Trophoblast cell (in vitro differentiated cells and primary cell): ENCODE data around the gene CHPT1.
A peak's percentile ranks its signal among the peaks of the same experiment; 100 is the strongest.

Experiments used
- DNase-seq, 2 donors: peaks; one replicate each; pipeline ENCODE4 v3.0.0-alpha.2; 2016
- H2AFZ ChIP-seq: 2 replicates; pipeline ENCODE4 v1.6.1; 2013; ENCODE audit warnings: low read length, moderate library complexity, mild to moderate bottlenecking; ENCODE audit not compliant: insufficient read depth, poor library complexity
- H2AK5ac ChIP-seq: 2 replicates; pipeline ENCODE4 v1.6.1; 2013; ENCODE audit warnings: mild to moderate bottlenecking, low read length
- H2BK120ac ChIP-seq: 2 replicates; pipeline ENCODE4 v1.6.1; 2013; ENCODE audit warnings: low read length, mild to moderate bottlenecking, moderate library complexity; ENCODE audit not compliant: insufficient read depth, poor library complexity
- H2BK12ac ChIP-seq: 2 replicates; pipeline ENCODE4 v1.6.1; 2013; ENCODE audit warnings: mild to moderate bottlenecking, low read length, moderate library complexity
- H2BK5ac ChIP-seq: 2 replicates; pipeline ENCODE4 v1.6.1; 2013; ENCODE audit warnings: low read length, low read depth, moderate library complexity, mild to moderate bottlenecking; ENCODE audit not compliant: poor library complexity
- H3K14ac ChIP-seq: 2 replicates; pipeline ENCODE4 v1.6.1; 2013; ENCODE audit warnings: mild to moderate bottlenecking, low read length
- H3K18ac ChIP-seq: 2 replicates; pipeline ENCODE4 v1.6.1; 2013; ENCODE audit warnings: mild to moderate bottlenecking, low read length
- H3K23ac ChIP-seq: 2 replicates; pipeline ENCODE4 v1.6.1; 2013; ENCODE audit warnings: low read length
- H3K27ac ChIP-seq: 2 replicates; pipeline ENCODE4 v1.5.1; 2013; ENCODE audit warnings: low read depth, mild to moderate bottlenecking, inconsistent platforms, low read length, moderate library complexity
- H3K27me3 ChIP-seq: 2 replicates; pipeline ENCODE4 v1.6.1; 2013; ENCODE audit warnings: inconsistent platforms, mild to moderate bottlenecking, low read length, moderate library complexity; ENCODE audit not compliant: insufficient read depth
- H3K36me3 ChIP-seq, 2 experiments: 1 replicate in 1 of 2; 2 replicates in 1 of 2; pipeline ENCODE4 v1.6.1; 2013; ENCODE audit warnings: low read length in 2 of 2, mild to moderate bottlenecking in 2 of 2, moderate library complexity in 1 of 2; ENCODE audit not compliant: insufficient read depth in 2 of 2, control insufficient read depth in 1 of 2
- H3K4ac ChIP-seq: 2 replicates; pipeline ENCODE4 v1.6.1; 2013; ENCODE audit warnings: low read depth, mild to moderate bottlenecking, low read length, moderate library complexity
- H3K4me1 ChIP-seq, 2 experiments: 1 replicate in 1 of 2; 2 replicates in 1 of 2; pipeline ENCODE4 v1.6.1; 2013; ENCODE audit warnings: low read length in 2 of 2, mild to moderate bottlenecking in 2 of 2, moderate library complexity in 1 of 2; ENCODE audit not compliant: insufficient read depth in 2 of 2, control insufficient read depth in 1 of 2
- H3K4me2 ChIP-seq: 2 replicates; pipeline ENCODE4 v1.6.1; 2013; ENCODE audit warnings: inconsistent platforms, mild to moderate bottlenecking, low read length, moderate library complexity
- H3K4me3 ChIP-seq: 2 replicates; pipeline ENCODE4 v1.5.1; 2013; ENCODE audit warnings: mild to moderate bottlenecking, low read depth, low read length, inconsistent platforms
- H3K79me1 ChIP-seq: one replicate; pipeline ENCODE4 v1.6.1; 2013; ENCODE audit warnings: low read length
- H3K79me2 ChIP-seq: 2 replicates; pipeline ENCODE4 v1.6.1; 2013; ENCODE audit warnings: low read length, mild to moderate bottlenecking; ENCODE audit not compliant: control insufficient read depth, insufficient read depth, poor library complexity
- H3K9ac ChIP-seq: 2 replicates; pipeline ENCODE4 v1.6.1; 2013; ENCODE audit warnings: mild to moderate bottlenecking, low read length
- H3K9me3 ChIP-seq: 2 replicates; pipeline ENCODE4 v1.6.1; 2013; ENCODE audit warnings: low read depth, mild to moderate bottlenecking, control low read depth, inconsistent platforms, low read length; ENCODE audit not compliant: insufficient read depth
- H4K12ac ChIP-seq: 2 replicates; pipeline ENCODE4 v1.6.1; 2013; ENCODE audit warnings: low read depth, mild to moderate bottlenecking, low read length, moderate library complexity
- H4K8ac ChIP-seq: 2 replicates; pipeline ENCODE4 v1.6.1; 2013; ENCODE audit warnings: low read depth, mild to moderate bottlenecking, low read length, moderate library complexity
- H4K91ac ChIP-seq: one replicate; pipeline ENCODE4 v1.6.1; 2013; ENCODE audit warnings: low read depth, mild to moderate bottlenecking, low read length, moderate library complexity
- WGBS: extraction: QIAGEN DNeasy Blood & Tissue Kit; methylation state at CpG from one replicate; pipeline ENCODE4 v1.1.7; 2013; ENCODE audit warnings: missing lambda C conversion rate; ENCODE audit not compliant: insufficient read length, insufficient coverage; ENCODE audit errors: extremely low coverage; 5-methylcytosine and 5-hydroxymethylcytosine counted together

The CHPT1 gene

DNA sequence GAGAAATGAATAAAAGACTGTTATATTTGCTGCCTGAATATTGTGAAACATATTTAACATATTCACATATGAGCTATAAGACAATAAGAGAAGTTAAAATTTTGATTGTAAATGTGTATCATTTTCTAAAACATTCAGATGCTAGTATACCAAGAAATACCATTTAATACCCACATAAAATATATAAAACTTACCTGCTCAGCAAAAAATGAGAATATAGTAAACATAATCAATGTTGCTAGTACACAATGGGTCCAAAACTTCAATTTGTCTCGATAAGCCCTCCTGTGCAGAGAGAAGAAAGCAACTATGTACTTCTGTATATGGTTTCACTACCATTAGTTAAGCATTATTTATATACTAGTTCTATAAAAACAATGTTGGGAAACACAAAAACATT is 51.5 kb downstream of the CHPT1 start:
- Histone ChIP-seq H3K4me1 (no peaks in the 10 kb centered on the region), H3K79me2 (no peaks in the 10 kb centered on the region), H3K27ac (no peak overlapping the region), H2AK5ac (no peak overlapping the region), H3K4ac (no peak overlapping the region), H3K14ac (no peak overlapping the region), H3K4me3 (no peak overlapping the region), H3K18ac (no peak overlapping the region), H3K27me3 (no peaks in the 10 kb centered on the region), H2AFZ (no peak overlapping the region), H2BK12ac (no peak overlapping the region), H3K9ac (no peak overlapping the region), H4K91ac (no peak overlapping the region), H3K4me2 (no peak overlapping the region), H2BK5ac (no peak overlapping the region), H4K8ac (no peak overlapping the region), H2BK120ac (no peak overlapping the region), H3K23ac (no peak overlapping the region), H3K9me3 (no peaks in the 10 kb centered on the region), H3K79me1 (no peaks in the 10 kb centered on the region), H3K36me3 (peaks cover 9 to 10% of the 10 kb centered on the region in 2 experiments), H4K12ac (no peak overlapping the region)
- no peak for DNase-seq
- no CpG with 5 or more reads among the region's 1 CpG for WGBS

DNA sequence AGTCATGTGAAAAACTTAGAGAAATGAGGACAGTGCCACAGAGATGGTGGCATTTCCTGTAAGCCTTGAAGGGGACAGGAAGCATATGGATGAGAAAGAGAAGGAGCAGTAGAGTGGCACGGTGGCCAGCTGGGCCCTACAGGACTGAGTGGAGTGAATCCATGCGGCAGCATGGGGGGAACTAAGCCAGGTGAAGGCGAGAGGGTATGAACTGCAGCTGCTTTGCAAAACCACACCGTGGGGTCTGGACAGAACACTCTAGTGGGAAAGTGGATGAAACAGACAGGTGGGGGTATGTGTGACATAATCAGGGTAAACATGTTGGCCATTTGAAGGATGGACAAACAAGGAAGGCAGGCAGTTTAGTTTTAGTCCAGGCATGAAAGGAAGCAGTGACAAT is 52.2 kb downstream of the CHPT1 start:
- Histone ChIP-seq H4K8ac (no peak overlapping the region), H3K4ac (no peak overlapping the region), H2AFZ (no peak overlapping the region), H3K4me1 (no peaks in the 10 kb centered on the region), H2AK5ac (no peak overlapping the region), H3K14ac (no peak overlapping the region), H3K36me3 (peaks cover 6% of the 10 kb centered on the region in 2 experiments), H3K9me3 (no peaks in the 10 kb centered on the region), H3K9ac (no peak overlapping the region), H3K27me3 (no peaks in the 10 kb centered on the region), H4K91ac (no peak overlapping the region), H3K23ac (no peak overlapping the region), H3K18ac (no peak overlapping the region), H2BK12ac (no peak overlapping the region), H3K27ac (no peak overlapping the region), H3K4me2 (no peak overlapping the region), H2BK120ac (no peak overlapping the region), H3K79me1 (no peaks in the 10 kb centered on the region), H2BK5ac (no peak overlapping the region), H4K12ac (no peak overlapping the region), H3K4me3 (no peak overlapping the region), H3K79me2 (no peaks in the 10 kb centered on the region)
- DNase-seq, result no peak
- no CpG with 5 or more reads among the region's 4 CpGs for WGBS

DNA sequence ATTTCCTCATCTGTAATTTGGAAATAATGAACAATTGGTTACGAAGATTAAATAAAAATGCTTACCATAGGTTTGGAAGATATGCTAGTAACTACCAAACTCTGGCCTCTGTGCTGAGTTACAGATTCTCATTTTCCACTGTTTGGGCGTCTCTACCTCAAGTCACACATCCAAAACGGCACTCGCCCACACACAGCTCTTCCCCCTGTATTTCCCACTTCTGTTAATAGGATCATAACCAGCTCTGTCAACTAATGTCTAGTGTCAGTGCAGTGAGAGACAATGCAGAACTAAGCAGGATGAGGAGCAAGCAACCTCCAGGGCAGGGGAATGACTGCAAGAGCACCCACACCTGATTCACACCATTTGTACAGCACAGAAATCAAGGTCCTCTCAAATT is 52.7 kb downstream of the CHPT1 start:
- H3K79me2 ChIP-seq, result no peaks in the 10 kb centered on the region
- no peak overlapping the region for H4K8ac ChIP-seq
- no peak overlapping the region for H3K14ac ChIP-seq

DNA sequence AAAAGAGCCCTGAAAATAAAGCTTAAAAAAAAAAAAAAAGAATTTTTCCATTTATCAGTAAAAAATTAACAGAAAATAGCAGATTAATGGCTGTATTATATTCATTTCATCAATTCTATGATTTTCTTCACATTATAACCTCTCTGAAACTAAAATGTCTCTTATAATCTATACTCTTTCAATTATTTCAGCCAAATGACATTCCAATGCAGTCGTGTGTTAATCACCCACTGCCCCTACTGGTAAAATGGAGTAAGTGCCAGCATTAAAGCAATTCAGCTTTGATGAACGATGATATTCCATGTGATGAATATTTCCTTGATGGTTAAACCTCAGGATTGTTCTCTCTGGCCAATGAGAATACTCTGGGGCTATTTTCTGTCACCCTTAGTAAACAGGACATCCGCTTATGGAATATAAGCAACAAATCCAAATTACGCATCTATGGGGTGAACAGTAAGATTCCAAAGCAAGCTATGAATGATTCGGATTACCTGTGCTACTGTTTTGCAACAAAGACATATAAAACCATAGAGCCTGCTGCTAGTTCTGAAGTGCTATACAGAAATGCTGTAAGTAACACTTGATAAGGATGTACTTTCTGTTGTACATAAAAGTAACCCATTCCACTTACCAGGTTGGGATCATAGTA is 62.1 kb downstream of the CHPT1 start:
- Histone ChIP-seq H3K18ac (no peak overlapping the region), H4K12ac (no peak overlapping the region), H3K4me2 (no peak overlapping the region), H2BK12ac (no peak overlapping the region), H4K91ac (no peak overlapping the region), H2BK5ac (no peak overlapping the region), H3K4ac (no peak overlapping the region), H3K9ac (no peak overlapping the region), H3K4me3 (no peak overlapping the region), H3K79me2 (no peaks in the 10 kb centered on the region), H2AK5ac (no peak overlapping the region), H3K9me3 (no peaks in the 10 kb centered on the region), H3K27ac (no peak overlapping the region), H2AFZ (no peak overlapping the region), H3K4me1 (peaks cover 0 to 2% of the 10 kb centered on the region in 2 experiments), H3K14ac (no peak overlapping the region), H4K8ac (no peak overlapping the region), H2BK120ac (no peak overlapping the region), H3K23ac (no peak overlapping the region), H3K79me1 (no peaks in the 10 kb centered on the region), H3K27me3 (no peaks in the 10 kb centered on the region), H3K36me3 (peaks cover 5 to 7% of the 10 kb centered on the region in 2 experiments)
- DNase-seq, result peak in 1 of 2 donors; percentile 54
- WGBS, result no CpG with 5 or more reads among the region's 5 CpGs

More for the DNA sequence above, 52.7 kb downstream of the CHPT1 start:
- no peak overlapping the region for H3K18ac ChIP-seq
- H2BK12ac ChIP-seq, result no peak overlapping the region
- H4K12ac ChIP-seq, result no peak overlapping the region
- no peak overlapping the region for H2AFZ ChIP-seq
- no peaks in the 10 kb centered on the region for H3K4me1 ChIP-seq
- H3K9me3 ChIP-seq, result no peaks in the 10 kb centered on the region
- DNase-seq, result no peak
- no peaks in the 10 kb centered on the region for H3K27me3 ChIP-seq
- H3K79me1 ChIP-seq, result no peaks in the 10 kb centered on the region
- H3K4me2 ChIP-seq, result no peak overlapping the region
- no peak overlapping the region for H2AK5ac ChIP-seq
- no peak overlapping the region for H3K27ac ChIP-seq
- H2BK120ac ChIP-seq, result no peak overlapping the region
- no peak overlapping the region for H4K91ac ChIP-seq
- no peak overlapping the region for H3K4me3 ChIP-seq
- H3K9ac ChIP-seq, result no peak overlapping the region
- peaks cover 6% of the 10 kb centered on the region in 2 experiments for H3K36me3 ChIP-seq
- no peak overlapping the region for H3K4ac ChIP-seq
- no peak overlapping the region for H2BK5ac ChIP-seq
- no peak overlapping the region for H3K23ac ChIP-seq
- no CpG with 5 or more reads among the region's 4 CpGs for WGBS
